Stimulated activated naive CD4-positive, alpha-beta T cell (primary cell): ENCODE results near the gene CST3.
"Not testable (repeated sequence)": the region's sequence is repeated elsewhere in the genome, so short reads cannot be mapped to it uniquely, and the experiment has no call there.

Source experiments
- DNase-seq, 6 experiments: peaks; one replicate each; lab custom pipeline; 2025; lab: John Stamatoyannopoulos, UW

CST3 gene

DNA sequence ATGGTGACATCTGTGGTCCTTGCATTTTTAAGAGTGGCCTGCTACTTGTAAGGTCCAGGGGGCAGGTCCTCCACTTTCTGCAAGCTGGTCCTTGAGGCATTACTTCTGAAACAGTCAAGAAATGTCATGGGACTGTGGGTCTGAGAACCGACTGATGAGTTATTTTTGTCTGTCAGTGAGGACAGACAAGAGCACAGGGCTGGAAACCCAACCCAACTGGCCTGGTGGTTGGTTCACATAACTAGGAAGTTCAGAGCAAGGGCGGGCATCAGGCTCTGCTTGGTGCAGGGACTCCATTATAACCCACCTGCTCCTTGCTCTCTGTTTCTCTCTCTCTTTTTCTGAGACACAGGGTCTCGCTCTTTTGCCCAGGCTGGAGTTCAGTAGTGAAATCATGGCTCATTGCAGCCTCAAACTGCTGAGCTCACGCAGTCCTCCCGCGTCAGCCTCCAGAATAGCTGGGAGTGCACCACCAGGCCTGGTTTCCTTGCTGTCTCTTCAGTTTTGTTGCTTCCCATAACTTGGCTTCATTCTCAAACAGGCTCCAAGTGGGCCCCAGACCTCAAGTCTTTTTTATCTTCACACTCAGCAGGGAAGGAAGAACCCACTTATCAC lies 9.2 kb downstream of the CST3 start:
- DNase-seq = no peak

DNA sequence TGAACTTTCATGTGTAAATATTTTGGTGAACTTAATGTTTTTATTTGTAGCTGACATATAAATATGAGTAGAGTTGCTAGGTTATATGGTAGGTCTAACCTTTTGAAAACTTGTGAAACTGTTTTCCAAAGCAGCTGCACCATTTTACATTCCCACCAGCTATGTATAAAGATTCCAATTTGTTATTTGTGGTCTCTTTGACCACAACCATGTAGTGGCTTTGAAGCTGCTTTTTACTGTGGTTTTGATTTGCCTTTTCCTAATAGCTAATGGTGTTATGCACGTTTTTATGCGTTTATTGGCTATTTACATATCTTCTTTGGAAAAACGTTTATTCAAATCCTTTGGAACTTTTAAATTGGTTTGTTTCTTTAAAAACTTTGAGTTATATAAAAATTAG lies 10.3 kb downstream of the CST3 start:
- no peak for DNase-seq

DNA sequence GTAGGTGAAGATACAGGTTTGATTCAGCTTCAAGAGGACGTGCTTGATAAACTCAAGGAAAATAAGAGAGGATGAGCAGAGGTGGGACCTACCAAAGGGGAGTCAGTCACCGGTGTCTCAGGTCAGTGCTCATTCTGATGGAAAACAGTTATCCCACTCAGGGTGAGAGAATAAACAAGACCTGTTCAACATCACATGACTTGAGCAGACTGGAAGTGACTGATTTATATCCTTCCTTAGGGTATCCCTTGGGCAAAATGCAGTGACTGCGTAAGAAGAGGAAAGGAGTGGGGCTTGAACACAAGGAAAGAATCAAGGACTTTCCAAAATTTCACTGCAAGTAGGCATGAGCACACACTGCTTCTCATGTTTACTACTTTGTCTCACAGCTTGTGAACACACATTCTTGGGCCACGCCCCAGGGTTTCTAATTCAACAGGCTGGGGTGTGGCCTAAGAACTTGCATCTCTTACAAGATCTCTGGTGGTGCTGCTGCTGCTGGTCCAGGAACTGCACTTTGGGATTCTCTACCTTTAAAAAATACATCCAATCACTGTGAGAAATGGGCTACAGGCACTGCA lies 11.6 kb downstream of the CST3 start:
- no peak for DNase-seq

DNA sequence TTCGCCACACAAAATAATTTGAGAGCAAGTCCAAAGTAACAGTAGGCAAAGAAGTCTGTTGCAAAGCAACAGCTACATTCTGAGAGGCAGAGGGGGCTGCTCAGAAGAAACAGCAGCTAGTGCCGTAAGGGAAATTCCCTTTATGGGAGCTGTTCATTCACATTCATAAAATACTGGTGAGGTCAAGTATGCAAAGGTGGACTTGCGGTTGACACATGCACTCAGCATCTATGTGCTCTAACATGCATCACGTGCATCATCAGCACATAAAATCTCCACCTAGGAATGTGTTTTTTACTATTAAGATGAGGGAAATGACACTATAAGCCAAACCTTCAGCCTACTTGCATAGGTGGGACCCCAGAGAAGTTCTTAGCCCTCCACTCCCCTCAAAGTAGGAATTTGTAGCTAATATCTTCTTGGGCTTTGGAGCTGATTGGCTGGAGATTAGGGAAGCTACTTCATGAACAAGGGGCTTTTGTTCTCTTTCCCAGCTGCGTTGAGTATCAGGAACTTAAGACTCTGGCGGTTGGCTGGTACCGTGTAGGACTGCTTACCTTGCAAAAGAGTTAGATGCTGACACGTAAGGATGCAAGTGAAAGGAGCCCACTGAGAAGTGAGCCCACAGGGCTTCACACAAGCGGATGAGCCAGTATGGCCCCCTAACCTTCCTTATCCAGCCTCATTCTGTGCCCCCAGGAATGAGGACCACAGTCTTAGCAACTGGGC lies 12.4 kb downstream of the CST3 start:
- no peak for DNase-seq

DNA sequence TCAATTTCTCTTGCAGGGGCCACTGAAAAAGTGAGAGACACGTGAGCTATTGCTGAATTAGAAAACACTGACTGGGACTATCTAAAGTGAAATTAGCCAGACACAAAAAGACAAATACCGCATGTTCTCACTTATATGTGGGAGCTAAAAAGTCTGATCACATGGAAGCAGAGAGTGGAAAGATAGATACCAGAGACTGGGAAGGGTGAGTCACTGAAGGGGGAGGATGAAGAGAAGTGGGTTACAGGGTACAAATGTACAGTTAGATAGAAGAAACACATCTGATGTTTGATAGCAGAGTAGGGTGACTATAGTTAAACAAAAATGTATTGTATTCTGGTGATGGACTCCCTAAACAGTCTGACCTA lies 13.4 kb downstream of the CST3 start:
- no peak for DNase-seq

DNA sequence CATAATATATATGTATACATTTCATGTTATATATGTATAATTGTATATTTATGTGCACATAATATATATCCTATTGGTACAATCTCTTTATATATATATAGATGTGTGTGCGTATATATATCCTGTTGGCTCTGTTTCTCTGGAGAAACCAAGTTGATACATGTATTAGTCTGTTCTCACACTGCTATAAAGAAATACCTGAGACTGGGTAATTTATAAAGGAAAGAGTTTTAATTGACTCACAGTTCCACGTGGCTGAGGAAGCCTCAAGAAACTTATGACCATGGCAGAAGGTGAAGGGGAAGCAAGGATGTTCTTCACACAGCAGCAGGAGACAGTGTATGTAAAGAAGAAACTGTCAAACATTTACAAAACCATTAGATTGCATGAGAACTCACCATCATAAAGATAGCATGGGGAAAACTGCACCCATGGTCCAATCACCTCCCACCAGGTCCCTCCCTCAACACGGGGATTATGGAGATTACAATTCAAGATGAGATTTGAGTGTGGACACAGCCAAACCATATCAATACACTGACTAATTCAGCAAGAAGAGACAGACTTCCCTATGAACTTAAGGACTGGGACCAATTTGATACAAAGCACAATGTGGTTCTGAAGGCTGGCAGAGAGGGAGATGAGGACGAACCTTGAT lies 14.0 kb downstream of the CST3 start:
- no peak for DNase-seq

DNA sequence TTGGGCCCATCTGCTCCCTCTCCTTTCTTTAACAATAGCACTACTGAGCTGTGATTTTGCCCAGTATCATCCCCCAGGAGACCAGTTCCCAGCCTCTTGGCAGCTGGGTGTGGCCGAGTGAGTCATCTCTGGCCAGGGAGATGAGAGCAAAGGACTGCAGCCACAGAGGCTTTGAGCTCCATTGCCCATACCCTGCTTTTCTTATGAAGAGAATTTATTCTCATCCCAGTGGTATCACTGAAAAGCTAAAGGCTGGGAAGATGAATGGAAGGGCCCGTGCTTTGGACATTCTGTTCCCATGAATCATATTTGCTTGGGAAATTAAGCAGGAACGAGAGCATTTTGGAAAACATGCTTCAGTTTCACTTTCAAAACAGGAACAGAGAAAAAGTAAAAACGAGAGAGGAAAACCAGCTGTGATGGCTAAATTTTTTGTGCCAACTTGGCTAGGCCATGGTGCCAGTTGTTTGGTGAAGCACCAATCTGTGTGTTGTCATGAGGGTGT lies 14.9 kb downstream of the CST3 start:
- no peak for DNase-seq

DNA sequence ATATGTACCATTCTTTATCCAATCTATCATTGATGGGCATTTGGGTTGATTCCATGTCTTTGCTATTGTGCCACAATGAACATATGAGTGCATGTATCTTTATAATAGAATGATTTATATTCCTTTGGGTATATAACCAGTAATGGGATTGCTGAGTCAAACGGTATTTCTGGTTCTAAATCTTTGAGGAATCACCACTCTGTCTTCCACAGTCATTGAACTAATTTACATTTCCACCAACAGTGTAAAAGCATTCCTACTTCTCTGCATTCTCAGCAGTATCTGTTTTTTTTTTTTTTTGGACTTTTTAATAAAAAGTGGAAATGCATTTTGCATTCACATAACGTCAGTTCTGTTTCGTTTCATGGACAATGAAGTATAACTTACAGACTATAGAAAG lies 15.4 kb downstream of the CST3 start:
- DNase-seq = not testable (repeated sequence)

DNA sequence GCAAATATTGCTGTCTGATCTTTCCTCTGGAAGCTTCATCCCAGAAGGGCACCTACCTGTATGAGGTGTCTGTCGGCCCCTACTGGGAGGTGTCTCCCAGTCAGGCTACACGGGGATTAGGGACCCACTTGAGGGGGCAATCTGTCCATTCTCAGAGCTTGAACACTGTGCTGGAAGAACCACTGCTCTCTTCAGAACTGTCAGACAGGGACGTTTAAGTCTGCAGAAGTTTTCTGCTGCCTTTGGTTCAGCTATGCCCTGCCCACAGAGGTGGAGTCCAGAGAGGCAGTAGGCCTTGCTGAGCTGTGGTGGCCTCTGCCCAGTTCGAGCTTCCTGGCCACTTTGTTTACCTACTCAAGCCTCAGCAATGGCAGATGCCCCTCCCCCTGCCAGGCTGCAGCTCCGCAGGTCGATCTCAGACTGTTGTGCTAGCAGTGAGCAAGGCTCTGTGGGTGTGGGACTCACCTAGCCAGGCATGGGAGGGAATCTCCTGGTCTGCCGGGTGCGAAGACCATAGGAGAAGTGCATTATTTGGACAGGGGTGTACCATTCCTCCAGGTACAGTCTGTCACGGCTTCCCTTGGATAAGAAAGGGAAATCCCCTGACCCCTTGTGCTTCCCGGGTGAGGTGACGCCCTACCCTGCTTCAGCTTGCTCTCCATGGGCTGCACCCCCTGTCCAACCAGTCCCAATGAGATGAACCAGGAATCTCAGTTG lies 16.9 kb downstream of the CST3 start:
- DNase-seq = not testable (repeated sequence)

DNA sequence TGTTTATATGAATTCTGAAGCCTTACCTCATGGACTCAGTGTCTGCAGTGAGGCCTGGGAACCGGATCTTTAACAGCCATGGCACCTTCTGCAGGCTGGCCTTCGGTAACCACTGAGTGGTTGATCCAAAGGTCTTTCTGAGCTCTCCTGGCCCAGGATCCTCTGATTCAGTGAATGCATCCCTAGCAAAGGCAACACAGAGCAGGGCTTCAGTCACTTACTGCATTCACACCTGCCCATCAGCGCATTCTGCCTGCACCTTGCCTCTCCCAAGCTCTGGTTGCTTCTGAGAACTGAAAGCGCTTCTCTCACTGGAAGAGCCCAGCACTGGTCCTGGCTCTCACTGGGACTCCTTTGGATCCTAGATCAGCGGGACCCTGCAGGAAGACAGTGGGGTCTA lies 23.6 kb downstream of the CST3 start:
- no peak for DNase-seq

DNA sequence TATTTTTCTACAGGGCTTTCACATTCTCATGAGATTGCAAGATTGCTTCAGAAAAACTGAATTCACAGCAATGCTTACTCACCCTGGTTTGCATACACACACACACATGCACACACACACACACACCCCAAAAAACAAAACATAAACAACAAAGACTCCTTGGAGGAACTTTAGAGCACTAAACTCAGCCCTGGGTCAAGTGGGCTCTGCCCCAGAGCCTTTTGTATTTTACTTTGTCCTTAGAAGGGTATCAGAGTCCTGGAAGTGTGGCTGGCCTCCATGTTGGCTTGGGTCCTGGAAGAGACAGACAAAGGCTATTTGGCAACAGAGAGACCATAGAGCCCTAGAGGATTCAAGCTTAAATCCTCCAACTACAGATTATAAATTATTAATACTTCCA lies 24.1 kb downstream of the CST3 start:
- no peak for DNase-seq

DNA sequence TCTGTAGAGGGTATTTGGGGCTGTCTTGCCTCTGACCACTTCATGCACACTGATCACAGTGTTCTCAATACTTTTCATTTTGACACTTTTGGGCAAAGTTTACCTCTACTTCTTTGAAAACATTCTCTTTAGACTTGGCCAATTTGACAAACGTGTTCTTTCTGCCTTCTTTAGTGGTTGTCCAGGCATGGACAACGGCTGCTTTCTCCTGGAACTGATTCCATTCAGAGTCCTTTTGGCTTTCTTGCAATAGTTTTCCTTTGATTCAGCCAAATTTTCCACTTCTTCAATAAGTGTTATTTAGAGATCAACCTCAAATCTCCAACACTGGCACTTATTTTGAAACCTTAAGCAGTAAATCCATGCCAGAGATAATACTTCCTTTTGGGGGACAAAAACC lies 25.4 kb downstream of the CST3 start:
- no peak for DNase-seq

DNA sequence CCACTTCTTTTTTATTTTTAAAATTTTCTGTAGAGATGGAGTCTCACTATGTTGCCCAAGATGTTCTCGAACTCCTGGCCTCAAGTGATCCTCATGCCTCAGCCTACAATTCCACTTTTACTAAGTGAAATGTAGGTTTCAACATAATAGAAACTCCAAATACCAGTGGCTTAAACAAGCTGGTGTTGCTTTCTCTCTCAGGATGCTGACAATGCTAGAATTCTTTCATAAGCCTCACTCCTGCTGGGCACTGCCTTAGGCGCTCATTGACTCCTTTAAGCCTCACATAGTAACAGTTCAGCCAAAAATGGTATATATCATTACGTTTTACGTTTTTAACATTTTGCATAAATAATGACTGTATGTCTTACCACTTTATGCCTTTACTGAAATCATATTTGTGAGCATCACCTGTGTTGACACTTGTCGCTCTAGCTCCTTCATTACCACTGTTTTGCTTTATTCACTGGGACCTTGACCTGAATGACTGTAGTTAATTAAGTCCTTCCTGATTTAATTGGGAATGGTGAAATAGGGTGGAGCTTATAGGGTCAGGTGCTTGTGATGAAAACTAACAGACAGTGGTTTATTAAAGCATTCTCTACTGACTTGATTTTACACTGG lies 28.2 kb downstream of the CST3 start:
- no peak for DNase-seq

DNA sequence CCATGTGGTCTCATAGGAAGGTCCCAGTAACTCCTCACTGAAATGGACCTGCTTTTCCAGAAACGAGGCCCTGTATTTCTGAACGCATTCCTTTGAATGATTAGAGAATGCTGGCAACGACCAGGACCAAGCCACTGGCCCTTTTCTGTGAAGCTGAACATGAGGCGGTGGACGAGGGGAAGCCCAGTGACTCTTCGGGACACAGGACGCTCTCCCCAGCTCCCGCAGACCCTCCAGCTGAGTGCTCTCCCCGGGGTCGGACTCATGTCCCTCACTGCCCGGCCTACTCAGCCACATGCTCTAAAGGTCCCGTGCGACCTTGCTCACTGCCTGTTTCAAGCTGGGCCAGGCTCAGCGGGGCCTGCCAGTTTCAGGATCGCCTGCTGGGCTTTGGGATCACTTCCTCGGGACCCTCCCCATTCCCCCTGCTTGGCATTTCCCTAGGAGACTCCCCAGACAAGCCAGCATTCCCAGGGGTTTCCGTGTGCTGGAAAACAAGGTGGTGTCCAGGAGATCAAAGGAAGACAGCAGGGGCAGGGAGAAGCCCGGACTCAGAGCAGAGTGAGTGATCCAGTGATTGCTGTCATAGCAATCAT lies 29.4 kb downstream of the CST3 start:
- DNase-seq = no peak

DNA sequence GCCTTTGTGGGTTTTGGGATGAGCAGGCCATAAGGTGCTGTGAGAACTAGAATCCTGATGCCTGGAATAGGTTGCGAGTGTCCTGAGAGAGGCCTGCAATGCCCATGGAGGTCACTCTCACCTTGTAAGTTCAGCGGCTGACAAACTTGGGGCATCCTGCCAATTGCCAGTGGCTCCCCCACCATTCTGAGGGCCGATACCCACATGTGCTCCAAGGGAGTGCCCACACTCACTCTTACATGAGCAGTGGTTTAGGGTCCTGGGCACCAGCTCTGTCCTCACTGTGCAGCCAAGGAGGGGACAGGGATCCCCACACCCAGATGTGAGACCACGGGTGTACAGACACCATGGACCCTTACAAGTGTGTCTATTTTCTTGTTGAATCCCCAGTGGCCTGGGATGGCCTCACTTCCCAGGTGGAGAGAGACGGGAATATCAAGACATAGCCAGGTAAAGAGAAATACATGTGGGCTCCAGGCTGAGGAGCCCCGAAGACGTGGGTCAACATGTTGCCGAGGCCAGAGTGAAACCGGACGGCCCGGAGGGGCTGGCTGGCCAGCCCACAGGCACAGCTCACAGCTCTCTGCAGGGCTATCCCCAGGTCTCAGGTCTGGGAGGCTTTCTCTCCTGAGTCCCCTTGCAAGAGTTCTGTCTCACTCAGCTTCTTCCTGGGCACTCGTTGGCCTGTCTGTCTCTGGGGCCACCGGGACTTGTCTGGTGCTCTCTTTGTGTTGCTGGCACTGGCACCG lies 30.1 kb downstream of the CST3 start:
- no peak for DNase-seq

DNA sequence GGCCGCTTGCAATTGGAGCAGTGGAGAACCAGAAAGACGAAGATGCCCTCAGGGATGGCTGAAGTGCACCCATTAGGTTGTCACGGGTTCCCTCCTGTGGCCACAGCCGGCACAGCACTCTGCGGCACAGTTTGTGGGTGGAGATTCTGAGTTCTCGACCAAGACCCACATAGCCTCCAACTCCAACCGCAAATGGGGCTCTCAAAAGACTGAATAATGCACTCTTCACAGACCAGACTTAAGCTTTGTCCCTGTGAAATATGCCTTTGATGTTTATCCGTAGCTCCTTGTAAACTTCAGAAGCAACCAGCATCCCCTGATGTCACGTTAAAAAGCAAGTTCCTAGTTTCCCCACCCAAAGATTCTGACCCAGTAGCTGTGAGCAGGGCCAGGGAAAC lies 31.1 kb downstream of the CST3 start:
- peak in 5 of 6 experiments; percentile 6 to 30 (median 24) for DNase-seq

DNA sequence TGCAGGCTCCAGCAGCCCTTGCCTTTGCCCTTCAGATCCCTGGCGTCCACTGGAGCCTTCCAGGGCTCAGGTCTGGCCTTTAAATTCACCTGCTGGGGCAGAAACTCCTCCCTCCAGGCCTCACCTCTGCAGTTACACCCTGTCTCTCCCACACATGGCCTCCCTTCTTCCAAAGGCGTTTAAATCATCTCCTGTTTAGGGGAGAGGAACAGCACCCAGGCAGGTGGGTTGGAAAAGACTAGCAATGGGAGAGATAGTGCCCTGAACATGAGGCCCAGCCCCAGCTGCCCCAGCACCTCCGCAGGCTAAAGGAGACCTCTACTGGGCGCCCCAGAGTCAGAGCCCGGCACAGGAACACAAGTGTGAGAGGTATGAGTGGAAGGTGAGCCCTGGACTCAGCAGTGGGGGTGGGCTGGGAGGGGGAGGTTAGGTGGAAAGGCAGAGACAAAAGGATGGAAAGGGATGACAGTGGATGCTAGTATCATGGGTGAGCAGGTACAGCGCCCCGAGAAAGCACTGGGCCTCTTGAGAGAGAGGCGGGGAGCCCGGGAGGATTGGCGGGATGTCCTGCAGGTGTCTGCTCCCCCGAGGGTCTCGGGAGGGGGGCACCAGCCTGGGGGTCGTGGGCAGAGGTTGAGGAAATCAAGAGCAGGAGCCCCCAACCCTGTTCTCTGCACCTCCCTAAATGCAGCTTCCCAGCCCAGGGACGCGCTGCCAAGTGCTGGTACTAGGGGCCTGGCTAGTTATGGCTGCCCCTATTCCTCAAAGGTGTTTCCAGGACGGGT lies 31.7 kb downstream of the CST3 start, which contains the start of gene CST9:
Gene CST9 (minus strand): TSS at position 51 of the 785 bp plus-strand sequence. CDS start 53 bp downstream, outside the sequence.
- no peak for DNase-seq

DNA sequence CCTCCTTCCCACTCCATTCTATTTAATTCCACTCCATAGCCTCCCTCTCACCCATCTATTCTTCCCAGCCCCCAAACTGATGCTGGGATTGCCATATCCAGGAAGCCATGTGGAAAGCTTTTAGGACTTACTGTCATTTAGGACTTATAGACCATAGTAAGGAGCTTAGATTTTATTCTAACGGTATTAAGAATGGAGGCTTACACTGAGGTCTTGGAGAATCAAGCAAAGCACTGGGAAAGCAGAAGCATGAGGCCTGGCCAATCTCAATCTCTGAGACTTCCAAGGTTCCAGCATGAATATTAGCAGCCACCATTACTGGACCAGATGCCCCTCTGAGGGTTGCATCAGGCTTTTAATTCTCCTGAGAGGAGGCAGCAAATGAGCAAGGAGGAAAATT lies 33.4 kb downstream of the CST3 start:
- DNase-seq = no peak

DNA sequence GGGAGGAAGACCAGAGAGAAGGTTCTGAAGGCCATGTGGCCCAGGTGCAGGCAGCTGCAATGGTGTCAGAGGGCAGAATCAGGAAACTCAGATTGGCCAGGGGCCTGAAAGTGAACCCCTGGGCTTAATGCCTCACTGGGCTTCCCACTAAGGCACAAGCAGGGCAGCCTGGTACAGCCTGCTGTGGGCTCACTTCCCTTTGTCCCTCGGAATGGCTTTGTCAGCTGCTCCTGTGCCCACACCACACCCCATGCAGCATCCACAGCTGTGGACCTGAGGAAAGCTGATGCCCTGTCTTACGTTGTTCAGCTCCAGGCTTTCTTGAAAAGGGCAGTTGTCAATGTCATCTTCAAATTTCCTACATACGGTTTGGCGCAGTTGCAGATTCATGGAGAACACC lies 34.4 kb downstream of the CST3 start:
- no peak for DNase-seq

DNA sequence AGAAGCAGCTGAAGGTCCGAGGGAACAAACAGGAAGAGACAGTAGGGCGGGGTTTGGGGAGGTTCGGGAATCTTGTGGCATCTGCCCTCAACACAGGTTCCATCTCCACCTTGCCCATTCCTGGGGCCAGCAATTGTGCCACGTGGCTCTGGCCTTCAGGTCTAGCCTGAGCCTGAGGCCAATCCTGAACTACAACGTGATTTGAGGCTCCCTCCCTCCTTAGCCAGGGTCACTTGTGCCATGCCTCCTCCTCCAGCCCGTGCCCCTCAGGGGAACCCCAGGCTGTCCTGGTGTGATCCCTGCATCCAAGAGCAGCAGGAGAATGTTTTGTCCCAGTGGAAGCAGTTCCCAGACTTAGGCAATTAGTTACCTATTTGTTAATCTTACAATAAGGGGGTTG lies 35.1 kb downstream of the CST3 start:
- DNase-seq = no peak
